Epithelial cell of esophagus (primary cell): ENCODE measurements around the gene RAMACL.

Experiments
- DNase-seq: peaks from one replicate; pipeline ENCODE4 v3.0.0; 2010; ENCODE audit warnings: low read depth
- H3K4me3 ChIP-seq: 2 replicates; pipeline ENCODE4 v1.5.1; 2011; ENCODE audit warnings: mild to moderate bottlenecking, low read length, control low read depth
- TF ChIP-seq, protein P1 (sequence below): IDR thresholded peaks from 2 replicates; pipeline ENCODE4 v1.5.1; 2011; ENCODE audit warnings: low read depth, mild to moderate bottlenecking, low read length, control low read depth, inconsistent platforms; ENCODE audit not compliant: insufficient read depth; ENCODE audit errors: missing control alignments

Gene RAMACL

DNA sequence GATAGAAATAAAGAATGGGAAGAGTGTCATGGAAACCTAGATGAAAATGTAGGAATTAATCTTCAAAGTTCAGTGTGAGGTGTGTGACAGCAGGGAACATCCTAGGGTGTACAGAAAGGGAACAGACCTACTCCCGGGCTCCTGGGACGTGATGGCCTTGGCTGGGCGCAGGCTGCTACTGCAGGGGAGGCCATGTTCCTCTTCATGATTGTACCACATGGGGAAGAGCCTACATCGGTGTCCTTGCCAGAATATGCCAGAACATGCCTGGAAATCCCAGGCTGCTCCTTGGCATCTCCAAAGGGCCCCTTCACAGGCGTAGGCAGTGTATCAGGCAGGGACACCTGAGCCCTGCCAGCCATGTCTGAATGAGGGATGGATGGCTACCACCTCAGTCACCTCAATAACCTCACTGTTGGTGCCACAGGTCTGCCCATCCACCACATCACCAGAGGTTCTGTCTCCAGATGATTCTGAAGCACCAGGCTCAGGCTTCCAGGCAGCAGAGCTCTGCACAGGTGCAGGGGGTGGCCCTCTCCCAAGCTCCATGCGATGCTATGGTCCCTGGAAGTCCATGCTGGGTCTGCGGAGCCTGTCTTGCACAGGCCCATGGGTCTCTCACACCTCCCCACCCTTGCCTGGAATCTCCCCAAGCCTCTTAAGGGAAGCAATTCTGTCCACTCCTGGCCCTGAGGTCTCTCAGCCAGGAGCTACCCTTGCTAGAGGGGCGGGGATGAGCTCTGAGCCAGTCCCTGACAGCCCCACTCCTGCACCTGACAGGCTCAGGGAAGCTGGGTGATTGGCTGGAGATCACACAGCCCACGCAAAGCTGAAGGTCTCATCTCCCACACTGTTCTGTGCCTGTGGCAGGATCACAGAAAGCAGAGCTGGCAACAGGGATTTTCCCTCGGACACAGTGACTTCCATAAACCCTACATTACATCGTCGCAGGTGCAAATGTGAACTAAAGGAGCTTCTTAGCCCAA lies 20.2 kb downstream of the RAMACL start:
- DNase-seq, result no peak
- no peak overlapping the region for H3K4me3 ChIP-seq
- TF ChIP-seq, protein P1, sequence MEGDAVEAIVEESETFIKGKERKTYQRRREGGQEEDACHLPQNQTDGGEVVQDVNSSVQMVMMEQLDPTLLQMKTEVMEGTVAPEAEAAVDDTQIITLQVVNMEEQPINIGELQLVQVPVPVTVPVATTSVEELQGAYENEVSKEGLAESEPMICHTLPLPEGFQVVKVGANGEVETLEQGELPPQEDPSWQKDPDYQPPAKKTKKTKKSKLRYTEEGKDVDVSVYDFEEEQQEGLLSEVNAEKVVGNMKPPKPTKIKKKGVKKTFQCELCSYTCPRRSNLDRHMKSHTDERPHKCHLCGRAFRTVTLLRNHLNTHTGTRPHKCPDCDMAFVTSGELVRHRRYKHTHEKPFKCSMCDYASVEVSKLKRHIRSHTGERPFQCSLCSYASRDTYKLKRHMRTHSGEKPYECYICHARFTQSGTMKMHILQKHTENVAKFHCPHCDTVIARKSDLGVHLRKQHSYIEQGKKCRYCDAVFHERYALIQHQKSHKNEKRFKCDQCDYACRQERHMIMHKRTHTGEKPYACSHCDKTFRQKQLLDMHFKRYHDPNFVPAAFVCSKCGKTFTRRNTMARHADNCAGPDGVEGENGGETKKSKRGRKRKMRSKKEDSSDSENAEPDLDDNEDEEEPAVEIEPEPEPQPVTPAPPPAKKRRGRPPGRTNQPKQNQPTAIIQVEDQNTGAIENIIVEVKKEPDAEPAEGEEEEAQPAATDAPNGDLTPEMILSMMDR, result no peak

DNA sequence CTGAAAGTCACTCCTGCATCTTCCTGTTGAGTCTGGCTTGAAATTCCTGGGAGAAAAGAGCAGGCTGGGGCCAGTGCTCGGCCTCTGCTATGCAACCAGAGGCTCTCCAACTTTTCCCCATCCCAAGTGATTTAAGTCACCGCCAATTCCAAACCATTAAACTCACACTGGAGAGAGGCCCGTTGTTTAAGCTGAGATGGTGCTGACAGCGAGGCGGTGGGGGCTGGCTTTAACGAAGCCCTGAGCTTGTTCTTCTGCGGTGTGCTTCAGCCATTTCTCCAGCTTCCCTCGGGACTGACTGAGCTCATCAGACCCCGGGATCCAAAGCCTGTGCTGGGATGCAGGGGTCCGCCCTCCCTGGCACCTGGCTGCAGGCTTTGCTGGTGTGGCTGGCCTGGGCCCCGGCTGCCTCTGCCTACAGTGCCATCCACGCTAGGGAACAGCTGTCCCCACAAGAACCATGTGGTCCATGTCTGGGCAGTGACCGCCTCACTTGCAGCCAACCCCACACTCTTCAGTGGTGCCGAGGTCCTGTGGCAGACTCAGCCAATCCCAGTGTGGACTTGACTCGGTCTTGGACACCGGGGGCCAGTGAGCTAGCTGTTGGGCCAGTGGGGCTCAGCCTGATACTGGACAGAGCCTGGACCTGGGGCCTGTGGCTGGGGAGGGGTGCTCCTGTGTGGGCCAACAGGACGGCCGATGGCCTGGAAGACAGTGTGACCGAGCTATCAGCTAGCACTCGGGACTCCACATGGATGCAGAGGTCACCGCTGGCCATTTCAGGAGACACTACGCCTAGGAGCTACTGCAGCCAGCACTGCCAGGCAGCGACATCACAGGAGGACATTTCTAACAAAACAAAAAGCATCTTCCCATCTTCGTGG lies 21.2 kb downstream of the RAMACL start:
- TF ChIP-seq, protein P1, result no peak
- DNase-seq, result no peak
- no peak overlapping the region for H3K4me3 ChIP-seq

DNA sequence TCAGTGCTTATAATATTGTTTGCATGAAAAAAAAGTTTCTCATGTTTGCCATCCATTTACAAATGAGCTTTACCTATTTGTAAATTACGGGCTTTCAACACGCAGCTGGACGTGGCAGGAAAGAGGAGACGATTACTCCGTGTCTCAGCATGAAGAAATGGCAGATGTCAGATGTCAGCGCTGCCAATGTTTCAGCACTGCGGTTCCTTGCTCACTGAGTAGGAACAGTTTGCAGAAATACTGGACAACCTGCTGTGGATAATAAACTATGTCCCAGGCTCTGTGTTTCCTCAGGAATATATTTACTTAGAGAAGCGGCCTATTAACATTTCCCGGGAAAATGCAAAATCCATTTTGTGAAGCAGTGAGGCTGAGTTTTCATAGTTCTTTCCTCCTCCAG lies 22.7 kb downstream of the RAMACL start:
- no peak for DNase-seq
- H3K4me3 ChIP-seq, result no peak overlapping the region
- TF ChIP-seq, protein P1, result no peak

DNA sequence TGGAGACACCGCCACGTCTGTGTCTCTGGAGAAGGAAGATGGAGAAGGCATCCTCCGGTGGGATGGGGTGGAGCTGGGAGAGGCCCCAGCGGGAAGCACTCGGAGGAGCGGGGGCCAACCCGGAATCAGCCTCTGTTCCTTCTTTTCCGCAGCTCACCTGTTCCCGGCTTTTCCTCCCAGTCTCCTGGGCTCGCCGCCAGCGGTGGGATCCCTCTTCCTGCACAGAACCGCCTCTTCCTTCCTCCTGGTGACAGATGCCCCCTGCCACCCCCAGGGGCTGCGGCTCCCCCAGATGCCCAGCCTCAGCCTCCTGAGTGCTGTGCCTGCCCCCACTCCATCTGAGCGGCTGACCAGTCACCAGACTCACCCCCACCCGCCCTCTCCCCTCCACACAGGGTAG lies 23.3 kb downstream of the RAMACL start:
- DNase-seq, result no peak
- H3K4me3 ChIP-seq, result no peak overlapping the region
- TF ChIP-seq, protein P1, result no peak

DNA sequence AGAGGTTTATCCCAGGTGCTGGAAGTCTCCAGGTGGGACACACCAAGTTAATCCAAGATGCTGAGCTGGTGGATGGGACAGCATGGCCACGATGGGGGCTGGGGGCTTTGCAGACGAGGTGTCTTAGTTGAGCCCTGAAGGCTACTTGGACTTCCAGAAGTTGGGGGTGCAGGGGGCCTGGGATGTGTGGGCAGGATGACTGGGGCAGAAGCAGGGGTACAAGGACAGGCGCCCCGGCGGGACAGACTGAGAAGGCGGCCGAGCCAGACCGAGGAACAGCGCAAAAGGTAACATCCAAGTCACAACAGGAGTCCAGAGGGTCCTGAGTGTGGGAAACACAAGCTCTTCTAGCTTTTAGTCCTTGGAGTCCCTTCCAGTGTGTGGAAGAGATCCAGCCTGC lies 23.8 kb downstream of the RAMACL start:
- DNase-seq, result no peak
- TF ChIP-seq, protein P1, result no peak
- no peak overlapping the region for H3K4me3 ChIP-seq

DNA sequence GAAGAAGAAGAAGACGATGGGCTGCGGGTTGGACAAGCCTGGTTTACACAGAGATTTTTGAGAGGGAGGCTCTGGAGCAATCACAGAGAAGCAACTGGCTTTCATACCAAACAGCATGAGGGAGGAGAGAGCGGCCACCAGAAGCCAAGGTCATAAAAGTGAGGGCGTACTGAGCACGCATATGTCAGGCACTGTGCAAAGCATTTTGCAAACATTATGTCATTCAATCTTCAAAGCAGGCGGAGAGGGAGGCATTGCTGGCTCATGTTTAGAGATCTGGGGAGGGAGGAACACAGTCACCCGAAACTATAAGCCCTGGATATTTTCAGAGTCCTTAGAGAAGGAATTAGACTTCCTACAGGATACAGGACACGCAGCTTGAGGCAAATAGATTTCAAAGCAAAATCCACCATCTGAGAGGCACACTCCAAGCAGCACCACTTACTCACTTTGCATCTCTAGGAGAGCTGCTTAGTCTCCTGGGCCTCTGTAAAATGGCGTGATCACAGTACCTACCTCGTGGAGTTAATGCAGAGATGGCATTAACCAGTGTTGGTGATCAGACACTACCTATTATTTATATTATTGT lies 24.6 kb downstream of the RAMACL start:
- TF ChIP-seq, protein P1, result no peak
- no peak for DNase-seq
- no peak overlapping the region for H3K4me3 ChIP-seq
